Measurements from ENCODE around the gene YWHAG. TPM values are rescaled to one million over a fixed set of nuclear protein-coding genes. Genes with fewer than 3 reads are reported as not detected.

YWHAG gene
- total and polyA plus RNA-seq, 2 of the 13 experiments (the other 11 are each of a cell fraction or from before 2014, with no cell fraction given): 36.9 to 67.5 TPM

- TF ChIP-seq, protein P1, sequence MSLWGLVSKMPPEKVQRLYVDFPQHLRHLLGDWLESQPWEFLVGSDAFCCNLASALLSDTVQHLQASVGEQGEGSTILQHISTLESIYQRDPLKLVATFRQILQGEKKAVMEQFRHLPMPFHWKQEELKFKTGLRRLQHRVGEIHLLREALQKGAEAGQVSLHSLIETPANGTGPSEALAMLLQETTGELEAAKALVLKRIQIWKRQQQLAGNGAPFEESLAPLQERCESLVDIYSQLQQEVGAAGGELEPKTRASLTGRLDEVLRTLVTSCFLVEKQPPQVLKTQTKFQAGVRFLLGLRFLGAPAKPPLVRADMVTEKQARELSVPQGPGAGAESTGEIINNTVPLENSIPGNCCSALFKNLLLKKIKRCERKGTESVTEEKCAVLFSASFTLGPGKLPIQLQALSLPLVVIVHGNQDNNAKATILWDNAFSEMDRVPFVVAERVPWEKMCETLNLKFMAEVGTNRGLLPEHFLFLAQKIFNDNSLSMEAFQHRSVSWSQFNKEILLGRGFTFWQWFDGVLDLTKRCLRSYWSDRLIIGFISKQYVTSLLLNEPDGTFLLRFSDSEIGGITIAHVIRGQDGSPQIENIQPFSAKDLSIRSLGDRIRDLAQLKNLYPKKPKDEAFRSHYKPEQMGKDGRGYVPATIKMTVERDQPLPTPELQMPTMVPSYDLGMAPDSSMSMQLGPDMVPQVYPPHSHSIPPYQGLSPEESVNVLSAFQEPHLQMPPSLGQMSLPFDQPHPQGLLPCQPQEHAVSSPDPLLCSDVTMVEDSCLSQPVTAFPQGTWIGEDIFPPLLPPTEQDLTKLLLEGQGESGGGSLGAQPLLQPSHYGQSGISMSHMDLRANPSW (CRISPR knock-in tag; IDR thresholded peaks at IDR 0.05; ENCODE audit: borderline replicate concordance): no peak
- 0 out of 2 replicates have a peak, but pooled peaks have one; percentile 31 for TF ChIP-seq ZNF598 (CRISPR knock-in tag; IDR thresholded peaks at IDR 0.05; ENCODE audit: borderline replicate concordance)
- TF ChIP-seq RBM22 (optimal IDR thresholded peaks at IDR 0.05; ENCODE audit: low read length): no peak
- TF ChIP-seq RCOR2 (CRISPR knock-in tag; IDR thresholded peaks at IDR 0.05): peak; percentile 69; the same call in 1 of the 2 replicates
- no peak for TF ChIP-seq PAF1 (CRISPR knock-in tag; IDR thresholded peaks at IDR 0.05)
- peak; percentile 41; the same call in 1 of the 2 replicates for TF ChIP-seq FOXC1 (CRISPR knock-in tag; IDR thresholded peaks at IDR 0.05; ENCODE audit: borderline replicate concordance)
- TF ChIP-seq ARNT2 (CRISPR knock-in tag; IDR thresholded peaks at IDR 0.05; ENCODE audit: low read depth): peak; percentile 76
- no peak for TF ChIP-seq ZNF367 (CRISPR knock-in tag; IDR thresholded peaks at IDR 0.05; ENCODE audit: borderline replicate concordance)
- TF ChIP-seq ZNF800 (CRISPR knock-in tag; IDR thresholded peaks at IDR 0.05): no peak
- peak in 1 of 2 experiments; percentile 49; a peak in 2 of 4 replicates for TF ChIP-seq EP300 (IDR thresholded peaks at IDR 0.05; ENCODE audit: low read depth in 2 of 2, low read length in 2 of 2)
- TF ChIP-seq EP300 (CRISPR knock-in tag; IDR thresholded peaks at IDR 0.05; ENCODE audit: borderline replicate concordance): no peak
- TF ChIP-seq SIX4 (CRISPR knock-in tag; IDR thresholded peaks at IDR 0.05): peak; percentile 40; the same call in 1 of the 2 replicates
- TF ChIP-seq MEIS2 (CRISPR knock-in tag; IDR thresholded peaks at IDR 0.05): no peak
- peak; percentile 31; the same call in 1 of the 2 replicates for TF ChIP-seq ELF1 (CRISPR knock-in tag; IDR thresholded peaks at IDR 0.05)
These were observed 67.2 kb downstream of the YWHAG start (continued) for GRCh38 chr7:76291351-76292212.
